Lung microvascular endothelial cell (primary cell): ENCODE results near the gene CDC45. TPM values are rescaled to one million over a fixed set of nuclear protein-coding genes. Genes with fewer than 3 reads are reported as not detected.

ENCODE experiments used
- DNase-seq, 2 donors: peaks; one replicate each; pipeline versions ENCODE4 v3.0.0 to v3.0.0-alpha.2; 2010; ENCODE audit warnings: low read depth in 2 of 2
- total RNA-seq: library from RNA; depleted of rRNA; stranded (reverse); fragments of >200 nt; gene quantifications from 2 replicates; pipeline ENCODE4 v1.2.1, GENCODE V29; 2014

CDC45 gene
- total RNA-seq, 1 donor from 2014 or later = 3.0 TPM

DNA sequence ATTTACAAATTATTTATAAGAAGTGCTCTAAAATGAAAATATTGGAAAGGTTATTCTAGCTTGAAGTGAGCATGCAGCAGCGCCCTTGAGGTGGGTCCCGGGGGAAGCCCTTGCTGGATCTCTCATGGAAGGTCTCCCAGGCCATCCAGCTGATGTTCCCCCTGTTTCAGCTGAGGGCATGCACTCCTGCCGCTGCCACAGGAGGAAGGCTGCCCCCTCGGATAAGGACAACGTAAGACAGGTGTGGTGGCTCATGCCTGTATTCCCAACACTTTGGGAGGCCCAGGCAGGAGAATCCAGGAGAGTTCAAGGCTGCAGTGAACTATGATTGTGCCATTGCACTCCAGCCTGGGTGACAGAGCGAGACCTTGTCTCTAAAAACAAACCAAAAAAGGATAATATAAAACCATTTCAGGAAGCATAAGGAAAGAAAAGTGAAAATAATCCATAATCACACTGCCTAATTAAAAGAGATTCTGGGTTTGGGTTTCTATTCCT lies 15.0 kb downstream of the CDC45 start:
- DNase-seq = no peak

DNA sequence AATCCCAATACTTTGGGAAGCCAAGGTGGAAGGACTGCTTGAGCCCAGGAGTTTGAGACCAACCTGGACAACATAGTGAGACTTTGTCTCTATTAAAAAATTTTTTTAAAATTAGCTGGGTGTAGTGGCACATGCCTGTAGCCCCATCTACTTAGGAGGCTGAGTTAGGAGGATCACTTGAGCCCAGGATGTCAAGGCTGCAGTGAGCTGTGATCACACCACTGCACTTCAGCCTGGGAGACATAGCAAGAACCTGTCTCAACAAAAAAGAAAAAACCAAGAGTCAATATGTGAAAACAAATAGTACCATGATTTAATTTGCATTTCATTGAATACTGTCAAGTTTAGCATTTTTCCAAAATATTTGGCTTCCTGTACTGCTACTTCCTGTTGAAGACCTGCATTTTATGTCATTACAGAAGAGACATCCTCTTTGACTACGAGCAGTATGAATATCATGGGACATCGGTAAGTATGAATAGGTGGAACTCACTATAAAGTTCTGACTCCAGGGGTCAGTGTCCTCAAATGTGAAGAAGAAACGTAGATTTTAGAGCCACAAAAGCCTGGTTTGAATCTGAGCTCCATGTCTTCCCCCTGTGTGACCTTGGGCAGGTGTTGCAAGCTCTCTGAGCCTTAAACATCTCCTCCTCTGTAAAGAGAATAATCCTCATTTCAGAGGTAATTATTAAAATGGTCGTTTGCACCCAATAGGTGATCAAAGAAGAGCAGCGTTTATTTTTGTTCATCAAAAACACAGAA lies 16.0 kb downstream of the CDC45 start:
- peak; percentile 78 to 91 for DNase-seq

- DNase-seq = no peak
Observed at GRCh38 chr22:19496324-19496630, 16.6 kb downstream of the CDC45 start.

DNA sequence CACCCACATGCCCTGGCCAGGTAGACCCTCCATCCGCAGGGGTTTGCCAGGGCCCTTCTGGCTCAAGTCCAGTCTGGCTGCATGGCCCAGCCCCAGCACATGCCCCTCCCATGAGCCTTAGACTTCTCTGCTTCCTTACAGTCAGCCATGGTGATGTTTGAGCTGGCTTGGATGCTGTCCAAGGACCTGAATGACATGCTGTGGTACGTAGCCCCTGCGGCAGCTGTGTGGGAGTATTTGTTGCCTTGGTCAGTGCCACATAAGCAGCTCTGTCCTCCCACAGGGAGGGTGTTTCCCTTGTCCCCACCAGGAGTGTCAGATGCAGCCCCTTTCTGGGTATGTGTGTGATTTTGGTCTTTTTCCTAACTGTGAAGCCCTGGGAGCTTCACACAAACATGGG lies 17.5 kb downstream of the CDC45 start:
- DNase-seq = peak; percentile 64 to 94

DNA sequence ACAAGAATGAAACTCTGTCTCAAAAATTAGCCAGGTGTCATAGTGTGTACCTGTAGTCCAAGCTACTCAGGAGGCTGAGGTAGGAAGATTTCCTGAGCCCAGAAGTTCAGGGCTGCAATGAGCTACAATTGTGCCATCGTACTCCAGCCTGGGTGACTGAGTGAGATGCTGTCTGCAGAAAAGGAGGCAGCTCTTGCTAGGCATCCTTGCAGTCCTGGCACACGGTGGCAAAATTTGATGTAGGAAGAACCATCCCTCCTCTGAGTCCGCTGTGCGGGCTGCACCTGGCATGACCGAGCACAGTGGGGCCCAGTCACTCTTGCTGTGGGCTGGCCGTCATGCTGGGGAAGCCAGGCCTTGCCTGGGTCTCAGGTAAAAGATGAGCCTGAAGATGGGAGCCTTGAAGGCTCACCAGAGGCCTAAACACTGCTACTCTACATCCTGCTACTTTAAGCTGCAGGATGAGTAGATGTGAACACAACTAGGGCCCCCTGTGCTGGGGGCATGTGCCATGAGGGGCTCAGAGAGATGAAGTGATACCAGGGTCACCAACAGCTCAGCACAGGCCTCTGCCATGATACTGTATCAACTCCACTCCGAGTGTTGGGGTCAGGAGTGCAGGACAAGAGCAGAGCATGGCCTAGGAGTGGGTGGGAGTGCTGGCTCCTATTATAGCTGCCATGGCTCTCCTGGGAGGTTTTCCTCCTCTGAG lies 18.6 kb downstream of the CDC45 start:
- DNase-seq = no peak

- DNase-seq = no peak
Observed at GRCh38 chr22:19498866-19499190, 19.1 kb downstream of the CDC45 start.

GRCh38 chr22:19499236-19499879 lies 19.6 kb downstream of the CDC45 start:
- no peak for DNase-seq

DNA sequence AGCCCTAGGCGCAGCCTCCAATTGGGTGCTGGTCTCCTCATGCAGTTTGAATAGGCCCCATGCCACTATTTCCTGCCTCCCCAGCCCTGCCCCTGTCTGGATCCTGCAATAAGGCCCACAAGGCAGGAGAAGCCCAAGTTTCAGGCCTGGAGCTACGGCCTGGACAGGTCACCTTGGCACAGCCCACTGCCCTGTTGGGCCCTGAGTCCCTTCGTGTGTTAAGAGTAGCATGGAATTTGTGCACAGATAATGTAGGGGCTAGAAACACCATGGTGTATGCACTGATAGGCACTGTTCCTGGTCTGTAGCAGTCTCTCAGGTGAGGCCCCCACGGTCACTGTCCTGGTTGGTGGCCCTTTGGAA lies 20.1 kb downstream of the CDC45 start:
- DNase-seq = no peak

- DNase-seq = no peak
Observed at GRCh38 chr22:19501897-19502447, 22.3 kb downstream of the CDC45 start.

DNA sequence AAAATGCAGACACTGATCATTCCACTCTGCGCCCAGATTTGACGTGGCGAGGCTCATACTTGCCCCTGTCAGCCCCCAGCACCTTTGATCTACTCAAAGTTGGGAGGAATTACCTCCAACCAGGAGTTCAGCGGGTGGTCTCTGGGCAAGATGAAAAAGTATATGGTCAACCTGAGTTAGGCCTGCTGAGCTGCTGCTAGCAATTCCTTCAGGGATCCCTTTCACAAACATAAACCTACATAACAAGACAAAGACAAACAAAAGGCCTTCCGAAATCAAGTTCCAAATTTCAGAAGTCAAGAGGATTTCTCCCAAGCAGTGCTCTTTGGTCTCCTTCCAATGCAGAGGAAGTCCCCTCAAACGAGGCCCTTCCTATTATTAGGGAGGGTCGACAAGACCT lies 23.6 kb downstream of the CDC45 start:
- DNase-seq = no peak

DNA sequence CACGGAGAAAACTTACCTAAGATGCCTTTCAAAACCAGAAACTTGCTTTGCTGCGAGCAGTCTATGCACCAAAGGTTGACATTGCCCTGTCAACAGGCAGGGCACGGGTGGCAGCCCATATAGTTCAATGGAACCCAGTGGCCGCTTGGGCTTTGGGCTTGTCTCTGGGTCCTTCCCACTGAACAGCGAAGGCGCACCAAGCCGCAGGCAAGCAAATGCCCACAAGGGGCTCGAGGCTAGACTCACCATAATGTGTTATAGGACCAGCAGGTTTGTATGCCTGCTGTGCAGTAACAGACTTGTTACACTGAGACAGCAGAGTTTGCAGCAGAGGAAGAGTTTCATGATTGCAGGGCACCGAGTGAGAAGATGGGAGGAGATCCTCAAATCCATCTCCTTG lies 24.1 kb downstream of the CDC45 start:
- DNase-seq = no peak

GRCh38 chr22:19504900-19505734 lies 25.4 kb downstream of the CDC45 start:
- DNase-seq = no peak

- no peak for DNase-seq
Observed at GRCh38 chr22:19505735-19506126, 26.0 kb downstream of the CDC45 start.

- no peak for DNase-seq
Observed at GRCh38 chr22:19506212-19506611, 26.5 kb downstream of the CDC45 start.

GRCh38 chr22:19507534-19507861 lies 27.8 kb downstream of the CDC45 start:
- DNase-seq = no peak

DNA sequence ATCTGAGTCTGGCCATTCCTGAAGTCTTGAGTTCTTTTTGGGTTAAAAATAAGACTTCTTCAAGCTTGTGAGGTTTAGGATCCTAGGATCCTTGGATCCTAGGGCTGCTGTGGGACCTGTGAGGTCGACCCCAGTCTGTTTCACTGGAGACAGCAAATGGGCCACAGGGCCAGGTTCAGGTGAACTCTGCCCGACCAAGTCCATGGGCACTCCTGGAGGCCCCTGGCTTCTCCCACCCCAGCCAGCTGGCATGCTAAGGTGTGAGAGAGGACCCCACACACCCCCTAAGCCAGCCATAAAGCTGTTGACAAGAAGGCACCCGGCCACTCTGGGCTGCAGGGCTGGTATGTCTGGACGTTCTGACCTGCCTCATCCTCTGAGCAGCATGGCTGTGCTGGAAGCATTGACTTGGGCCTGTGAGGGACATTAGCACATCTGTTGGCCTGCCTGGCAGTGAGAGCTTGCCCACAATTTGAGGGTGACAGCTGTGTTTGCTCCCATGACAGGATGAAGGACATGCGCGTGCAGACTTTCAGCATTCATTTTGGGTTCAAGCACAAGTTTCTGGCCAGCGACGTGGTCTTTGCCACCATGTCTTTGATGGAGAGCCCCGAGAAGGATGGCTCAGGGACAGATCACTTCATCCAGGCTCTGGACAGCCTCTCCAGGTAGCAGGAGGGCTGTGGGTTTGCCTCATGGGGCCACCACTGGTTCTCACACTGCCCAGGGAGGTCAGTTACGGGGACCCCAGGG lies 28.5 kb downstream of the CDC45 start:
- DNase-seq = no peak

DNA sequence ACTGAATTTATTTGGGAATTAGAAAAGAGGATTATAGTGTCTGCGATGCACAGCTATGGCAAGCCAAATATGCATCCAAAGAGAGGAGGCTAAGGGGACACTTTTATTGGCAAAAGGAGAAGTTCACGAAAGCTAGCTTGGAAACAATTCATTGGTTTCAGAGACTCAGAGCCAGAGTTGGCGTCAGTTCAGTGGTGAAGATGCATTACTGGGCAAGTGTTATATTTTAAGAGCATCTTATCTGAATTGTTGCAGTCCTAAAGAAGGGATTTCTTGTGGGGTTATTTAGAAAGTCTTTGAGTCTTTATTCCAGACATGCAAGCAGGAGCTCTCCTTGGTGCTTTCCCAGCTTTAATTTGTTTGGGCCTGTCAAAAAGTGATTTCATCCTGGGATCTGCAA lies 29.5 kb downstream of the CDC45 start:
- no peak for DNase-seq

DNA sequence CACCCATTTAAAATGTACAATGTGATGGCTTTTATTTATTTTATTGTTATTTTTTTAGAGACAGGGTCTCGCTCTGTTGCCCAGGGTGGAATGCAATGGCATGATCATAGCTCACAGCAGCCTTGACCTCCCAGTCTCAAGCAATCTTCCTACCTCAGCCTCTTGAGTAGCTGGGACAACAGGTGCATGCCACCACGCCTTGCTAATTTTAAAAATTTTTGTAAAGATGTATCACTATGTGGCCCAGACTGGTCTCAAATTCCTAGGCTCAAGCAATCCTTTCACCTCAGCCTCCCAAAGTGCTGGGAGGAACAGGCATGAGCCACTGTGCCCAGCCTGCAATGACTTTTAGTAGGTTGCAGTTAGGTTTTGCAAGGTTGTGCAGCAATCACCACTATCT lies 30.2 kb downstream of the CDC45 start:
- no peak for DNase-seq

DNA sequence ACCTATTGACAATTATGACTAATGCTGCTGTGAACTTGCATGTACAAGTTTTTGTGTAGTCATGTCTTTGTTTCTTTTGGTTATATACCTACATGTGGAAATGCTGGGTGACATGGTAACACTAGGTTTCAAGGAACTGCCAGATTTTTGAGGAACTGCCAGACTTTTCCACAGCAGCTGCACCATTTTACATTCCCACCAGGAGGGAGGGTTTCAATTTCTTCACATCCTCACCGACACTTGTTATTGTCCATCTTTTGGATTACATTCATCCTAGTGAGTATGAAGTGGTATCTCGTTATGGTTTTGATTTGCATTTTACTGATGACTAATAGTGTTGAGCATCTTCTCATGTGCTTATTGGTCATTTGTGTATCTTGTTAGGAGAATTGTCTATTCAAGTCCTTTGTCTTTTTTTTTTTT lies 31.2 kb downstream of the CDC45 start:
- DNase-seq = no peak

DNA sequence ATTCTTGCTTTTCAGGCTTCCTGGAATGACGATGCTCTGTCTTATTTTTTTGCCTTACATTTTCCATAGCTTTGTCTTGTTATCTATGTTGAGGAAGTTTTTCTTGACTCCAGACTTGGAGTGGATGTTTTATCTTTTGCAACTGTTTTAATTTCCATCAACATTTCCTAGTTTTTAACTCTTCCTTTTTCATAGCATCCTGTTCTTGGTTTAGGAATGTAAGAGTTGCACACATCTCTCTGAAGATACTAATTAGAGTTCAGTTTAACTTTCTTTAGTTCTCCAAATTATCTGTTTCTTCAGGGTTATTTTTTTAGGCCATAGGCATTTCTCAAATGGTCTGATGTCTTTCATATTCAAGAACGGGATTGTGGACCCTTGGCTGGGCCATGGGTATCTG lies 34.1 kb downstream of the CDC45 start:
- DNase-seq = no peak
